COLO829 (cell line): ENCODE results near the gene COL11A1.
A peak's percentile ranks its signal among the peaks of the same experiment; 100 is the strongest.
"Not testable (repeated sequence)": the region's sequence is repeated elsewhere in the genome, so short reads cannot be mapped to it uniquely, and the experiment has no call there.

Experiments
- DNase-seq: peaks from one replicate; pipeline ENCODE4 v3.0.0; 2012; ENCODE audit warnings: low spot score

Gene COL11A1

GRCh38 chr1:103108376-103109150 lies at the start of gene COL11A1:
Gene COL11A1, minus strand, starts transcription at chr1:103108522. Its CDS starts 344 bp downstream, at chr1:103108178.
- DNase-seq, result no peak

- DNase-seq, result no peak
Observed at GRCh38 chr1:103156966-103157365, 48.6 kb upstream of the COL11A1 start.

DNA sequence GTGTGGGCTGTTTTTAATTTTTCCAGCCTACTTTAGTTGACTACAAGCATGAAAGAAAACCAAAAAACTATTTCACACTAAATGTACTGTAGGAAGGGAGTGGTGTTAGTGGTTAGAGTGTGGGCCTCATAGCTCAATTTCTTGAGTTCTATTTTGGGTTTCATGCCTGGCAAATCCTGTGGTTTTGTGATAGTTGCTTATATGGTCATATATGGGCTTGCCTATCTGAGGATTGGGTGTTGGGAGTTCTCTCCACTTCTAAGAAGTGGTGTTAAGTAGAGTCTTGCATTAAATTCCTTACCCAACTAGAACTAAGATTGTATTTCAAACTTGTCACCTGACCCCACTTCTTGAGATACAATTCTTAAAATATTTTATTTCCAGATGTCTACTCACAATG lies 37.8 kb upstream of the COL11A1 start:
- DNase-seq, result no peak

- DNase-seq, result no peak
Observed at GRCh38 chr1:103145449-103145848, 37.1 kb upstream of the COL11A1 start.

DNA sequence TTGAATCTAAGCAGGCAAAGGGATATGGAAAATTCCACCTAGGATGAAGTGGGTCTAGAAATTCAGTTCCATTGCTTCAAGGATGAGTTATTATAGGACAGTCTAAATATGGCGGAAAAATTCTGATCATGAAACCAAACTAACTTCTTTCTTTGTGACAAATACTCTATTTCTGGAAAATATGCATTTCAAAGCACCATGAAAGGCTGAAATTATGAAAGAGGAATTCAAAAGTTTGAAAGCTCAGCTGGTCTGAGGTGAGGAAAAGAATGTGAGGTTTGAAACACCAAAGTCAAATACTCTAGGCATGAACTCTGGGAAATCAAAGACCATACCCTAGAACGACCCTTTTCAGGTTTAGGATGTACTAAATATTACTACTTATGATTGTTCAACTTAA lies 36.4 kb upstream of the COL11A1 start:
- no peak for DNase-seq

- DNase-seq, result no peak
Observed at GRCh38 chr1:103142461-103142860, 34.1 kb upstream of the COL11A1 start.

DNA sequence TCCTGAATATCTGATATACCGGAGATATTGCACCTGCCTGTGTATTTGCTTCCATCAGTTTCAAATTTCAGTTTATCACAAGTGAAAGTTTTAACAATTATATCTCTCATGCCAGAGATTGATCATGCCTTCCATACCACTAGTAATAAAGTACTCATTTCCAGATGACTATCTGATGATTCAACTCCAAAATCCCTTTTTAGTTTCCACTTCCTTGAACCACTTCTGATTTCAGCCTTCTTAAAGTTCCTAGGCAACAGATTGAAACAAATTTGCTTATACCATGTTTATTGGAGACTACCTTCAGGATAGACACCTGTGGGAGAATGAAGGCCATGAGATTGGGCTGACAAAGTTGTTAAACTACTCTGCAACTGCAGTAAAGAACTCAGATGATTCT lies 21.5 kb upstream of the COL11A1 start:
- DNase-seq, result no peak

DNA sequence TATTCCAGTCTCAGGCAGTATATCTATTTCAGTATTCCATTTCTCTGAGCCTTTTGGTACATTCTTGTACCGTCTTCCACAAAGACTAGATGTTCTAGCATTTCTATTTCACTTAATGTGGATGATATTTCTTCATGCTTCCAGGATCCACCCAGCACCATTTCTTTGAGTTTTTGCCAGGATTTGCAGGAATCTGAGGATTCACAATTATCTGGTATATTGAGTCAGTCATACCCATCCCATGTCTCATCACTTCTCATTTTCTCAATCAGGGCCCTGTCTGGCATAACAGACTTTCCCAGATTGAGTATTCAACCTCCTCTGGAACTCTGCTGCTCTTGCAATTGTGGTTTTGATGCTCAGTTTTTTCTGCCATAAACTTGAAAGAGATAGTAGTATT lies 20.9 kb upstream of the COL11A1 start:
- DNase-seq, result no peak

GRCh38 chr1:103128256-103128655 lies 19.9 kb upstream of the COL11A1 start:
- not testable (repeated sequence) for DNase-seq

DNA sequence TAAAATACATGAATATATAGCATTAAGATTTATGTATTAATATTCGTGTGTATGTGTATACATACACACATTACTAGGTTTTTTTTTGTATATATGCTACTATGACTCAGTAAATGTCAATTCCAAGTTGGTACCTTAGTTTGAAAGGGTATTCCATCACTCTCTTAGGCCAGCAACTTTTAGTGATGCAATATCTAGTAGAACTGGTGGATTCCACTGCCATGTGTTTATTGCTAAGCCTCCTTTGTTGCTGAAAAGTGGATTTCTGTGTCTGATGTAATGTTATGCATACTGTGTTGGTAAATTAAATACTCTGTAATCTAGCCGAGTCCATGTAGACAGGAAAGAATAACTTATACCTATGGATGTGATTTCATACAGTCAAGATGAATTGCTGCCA lies 16.9 kb upstream of the COL11A1 start:
- DNase-seq, result no peak

- no peak for DNase-seq
Observed at GRCh38 chr1:103122983-103123720, 14.8 kb upstream of the COL11A1 start.

DNA sequence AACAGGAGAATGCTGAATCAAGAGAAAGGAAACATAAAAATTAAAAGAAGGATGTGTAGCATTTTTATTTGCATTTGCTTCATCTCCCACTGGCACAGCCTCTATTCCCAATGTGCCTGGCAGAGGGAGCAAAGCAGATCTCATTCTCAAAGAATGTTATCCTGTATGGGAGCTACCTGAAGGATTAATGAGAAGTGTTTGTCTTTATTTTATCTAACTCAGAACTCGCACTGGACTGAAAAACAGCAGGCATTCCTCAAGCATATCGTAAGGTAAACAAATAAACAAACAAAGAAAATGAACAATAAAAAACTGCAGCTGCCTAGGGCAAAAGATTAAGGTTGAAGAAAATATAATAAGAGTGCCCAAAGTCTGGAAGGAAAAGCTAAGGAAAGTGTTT lies 12.7 kb upstream of the COL11A1 start:
- DNase-seq, result no peak

GRCh38 chr1:103112546-103112945 lies 4.2 kb upstream of the COL11A1 start:
- no peak for DNase-seq

GRCh38 chr1:103111926-103112325 lies 3.6 kb upstream of the COL11A1 start:
- DNase-seq, result peak; percentile 59

- no peak for DNase-seq
Observed at GRCh38 chr1:103110701-103111100, 2.4 kb upstream of the COL11A1 start.

DNA sequence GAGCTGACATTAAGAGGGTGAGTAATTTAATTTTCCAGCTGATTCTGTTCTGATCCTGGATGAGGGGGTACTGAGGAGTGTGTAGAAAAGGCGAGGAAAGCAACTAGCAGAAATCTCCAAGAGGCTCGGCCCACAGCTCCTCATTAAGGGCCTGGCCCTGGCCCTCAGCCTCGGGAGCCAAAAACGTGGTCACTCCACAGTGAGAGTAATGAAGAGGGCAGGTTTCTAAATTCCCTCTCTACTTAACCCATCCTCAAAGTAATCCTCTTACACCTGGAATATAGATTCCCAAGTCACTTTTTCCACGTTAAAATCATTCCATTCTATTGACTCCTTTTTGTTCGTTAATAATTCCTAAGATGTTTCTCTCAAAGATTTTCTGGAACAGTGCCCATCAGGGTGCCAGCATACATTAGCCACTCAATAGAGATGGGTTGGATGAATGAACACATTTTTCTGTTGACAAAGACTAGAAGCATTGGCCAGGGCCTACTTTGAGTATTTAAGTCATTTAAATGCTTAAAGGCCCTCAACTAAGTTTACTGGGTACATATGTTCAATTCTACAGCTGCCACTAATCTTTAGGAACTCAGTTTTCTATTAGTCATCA lies 1.1 kb upstream of the COL11A1 start:
- no peak for DNase-seq

DNA sequence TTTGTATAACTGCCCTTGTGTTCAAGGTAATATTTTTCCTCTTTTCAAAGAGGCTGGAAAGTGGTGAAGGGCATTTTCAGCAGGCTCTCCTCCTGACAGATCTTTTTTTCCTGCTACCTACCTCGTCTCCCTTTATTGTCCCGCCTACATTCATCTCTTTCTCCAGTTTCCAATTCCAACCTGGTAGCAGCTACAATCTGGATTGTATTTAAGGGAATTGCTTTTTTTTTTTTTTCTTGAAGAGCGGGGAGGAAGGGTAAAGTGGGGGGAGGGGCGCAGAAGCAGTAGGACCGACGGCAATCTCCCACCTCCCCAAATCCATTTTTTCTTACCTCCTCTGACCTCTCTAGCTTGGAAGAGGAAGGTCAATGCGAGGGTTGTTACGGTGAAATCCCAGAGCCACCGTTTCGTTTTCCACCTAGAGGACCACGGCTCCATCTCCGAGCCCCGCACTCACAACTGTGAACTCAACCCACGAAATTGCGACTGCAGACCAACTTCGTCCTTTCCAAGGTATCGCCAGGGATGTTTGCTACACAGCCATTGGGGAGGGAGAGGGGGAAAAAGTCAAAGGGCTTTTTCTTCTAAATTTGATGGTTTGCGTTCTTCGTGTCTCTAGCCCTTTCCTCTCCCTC lies 464 bp downstream of the COL11A1 start:
- no peak for DNase-seq

- peak; percentile 43 for DNase-seq
Observed at GRCh38 chr1:103106426-103107341, 1.6 kb downstream of the COL11A1 start.

- DNase-seq, result no peak
Observed at GRCh38 chr1:103101399-103101798, 6.9 kb downstream of the COL11A1 start.

DNA sequence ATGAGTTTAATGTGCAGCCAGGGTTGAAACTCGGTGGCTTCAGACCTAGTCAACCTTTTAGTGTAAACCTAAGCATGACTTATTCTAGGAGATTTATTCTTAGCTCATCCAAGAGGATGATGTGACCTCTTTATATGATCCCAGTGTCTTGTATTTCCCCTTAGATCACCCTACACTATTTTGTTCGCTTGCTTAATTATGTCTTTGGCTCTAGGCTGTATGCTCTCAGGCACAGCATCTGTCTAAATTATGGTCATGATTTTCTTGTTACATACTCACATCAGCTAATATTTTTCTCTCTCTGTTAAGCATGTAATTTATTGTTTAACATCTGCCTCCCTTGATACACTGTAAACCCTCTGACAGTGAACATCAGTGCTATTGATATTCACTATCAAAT lies 19.1 kb downstream of the COL11A1 start:
- DNase-seq, result no peak

DNA sequence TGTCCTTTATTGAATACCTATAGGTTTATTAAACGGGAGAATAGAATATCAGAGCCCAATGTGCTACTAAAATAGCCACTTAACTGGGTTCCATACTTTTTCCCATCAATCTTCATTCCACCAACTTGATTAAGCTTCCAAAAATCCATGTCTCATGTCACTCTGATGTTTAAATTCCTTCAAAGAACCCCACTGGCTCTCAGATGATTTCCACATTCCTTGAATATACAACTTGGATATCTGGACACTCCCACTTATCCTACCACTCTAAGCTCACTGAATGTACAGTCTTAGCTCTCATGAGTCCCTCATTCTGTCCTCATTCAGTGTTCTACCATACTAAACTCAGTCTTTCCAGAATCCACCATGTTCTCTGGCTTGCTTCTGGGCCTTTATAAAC lies 21.1 kb downstream of the COL11A1 start:
- DNase-seq, result no peak

GRCh38 chr1:103084181-103084580 lies 24.1 kb downstream of the COL11A1 start:
- no peak for DNase-seq
